PFSK-1 (cell line): ENCODE measurements around the gene TPRX2.

Experiments
- FOXP2 ChIP-seq: optimal IDR thresholded peaks from 2 replicates; pipeline ENCODE3; 2011; ENCODE audit warnings: borderline replicate concordance, control low read depth, inconsistent platforms; ENCODE audit not compliant: insufficient read depth; ENCODE audit errors: extremely low read length, extremely low read depth
- POLR2AphosphoS5 ChIP-seq: IDR thresholded peaks from 2 replicates; pipeline ENCODE4 v1.6.1; 2012; ENCODE audit warnings: low read depth, mild to moderate bottlenecking, control low read depth, low read length, moderate library complexity
- REST ChIP-seq, 2 experiments: IDR thresholded peaks; 2 replicates each; pipeline versions ENCODE4 v1.6.1 to v1.8.0; 2011 to 2012; ENCODE audit warnings: low read depth in 2 of 2, low read length in 2 of 2, control low read depth in 1 of 2, inconsistent platforms in 1 of 2, mild to moderate bottlenecking in 1 of 2, moderate library complexity in 1 of 2; ENCODE audit not compliant: insufficient read depth in 1 of 2
- SIN3A ChIP-seq: IDR thresholded peaks from 2 replicates; pipeline ENCODE4 v1.6.1; 2012; ENCODE audit warnings: mild to moderate bottlenecking, low read length, moderate library complexity, borderline replicate concordance; ENCODE audit not compliant: insufficient read depth
- TAF1 ChIP-seq: IDR thresholded peaks from 2 replicates; pipeline ENCODE4 v1.6.1; 2012; ENCODE audit warnings: low read length, control low read depth, borderline replicate concordance; ENCODE audit not compliant: insufficient read depth

Gene TPRX2

DNA sequence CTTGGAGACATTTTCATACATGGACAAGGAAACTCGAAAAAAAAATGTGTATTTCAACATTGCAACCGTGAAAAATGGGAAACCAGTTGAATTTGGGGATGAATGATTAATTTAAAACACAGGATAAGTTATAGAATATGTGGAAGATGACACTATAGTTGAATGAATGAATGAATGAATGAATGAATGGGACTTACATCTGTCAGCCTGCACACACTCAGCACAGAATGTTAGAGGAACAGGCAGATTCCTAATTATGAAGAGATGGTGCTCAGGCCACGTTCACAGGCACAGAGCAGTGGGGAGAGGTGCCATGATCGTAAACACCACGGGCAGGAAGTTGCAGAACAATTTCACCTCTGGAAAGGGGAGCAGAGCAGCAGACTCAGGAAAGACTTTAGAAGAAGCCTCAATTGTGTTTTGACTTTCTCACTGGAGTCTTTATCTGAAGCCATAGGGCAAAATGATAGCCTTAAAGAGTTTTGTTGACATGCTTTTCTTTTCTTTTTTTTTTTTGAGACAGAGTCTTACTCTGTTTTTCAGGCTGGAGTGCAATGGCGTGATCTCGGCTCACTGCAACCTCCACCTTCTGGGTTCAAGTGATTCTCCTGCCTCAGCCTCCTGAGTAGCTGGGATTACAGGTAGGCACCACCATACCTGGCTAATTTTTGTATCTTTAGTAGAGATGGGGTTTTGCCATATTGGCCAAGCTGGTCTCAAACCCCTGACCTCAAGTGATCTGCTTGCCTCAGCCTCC is 32.0 kb downstream of the TPRX2 start:
- TF ChIP-seq TAF1, result no peak
- no peak for TF ChIP-seq FOXP2
- TF ChIP-seq POLR2AphosphoS5, result no peak

DNA sequence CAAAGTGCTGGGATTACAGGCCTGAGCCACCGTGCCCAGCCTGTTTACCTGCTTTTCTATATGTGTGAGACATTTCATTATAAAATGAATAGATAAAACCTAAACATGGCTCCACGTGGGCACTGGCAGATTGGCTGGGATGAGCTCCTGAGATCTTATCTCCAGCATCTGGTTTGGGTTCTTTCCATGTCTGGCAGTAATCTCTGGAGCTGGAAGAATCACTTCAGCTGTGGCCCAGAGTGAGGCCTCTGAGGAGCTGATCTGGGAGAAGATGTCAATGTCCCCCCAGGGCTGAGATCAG is 32.5 kb downstream of the TPRX2 start:
- TF ChIP-seq SIN3A, result no peak
- no peak for TF ChIP-seq REST (IDR thresholded peaks at IDR 0.05; ENCODE audit: insufficient read depth in 1 of 2, low read depth in 2 of 2, low read length in 2 of 2)
- no peak for TF ChIP-seq POLR2AphosphoS5
- TF ChIP-seq FOXP2, result no peak
- TF ChIP-seq TAF1, result no peak

DNA sequence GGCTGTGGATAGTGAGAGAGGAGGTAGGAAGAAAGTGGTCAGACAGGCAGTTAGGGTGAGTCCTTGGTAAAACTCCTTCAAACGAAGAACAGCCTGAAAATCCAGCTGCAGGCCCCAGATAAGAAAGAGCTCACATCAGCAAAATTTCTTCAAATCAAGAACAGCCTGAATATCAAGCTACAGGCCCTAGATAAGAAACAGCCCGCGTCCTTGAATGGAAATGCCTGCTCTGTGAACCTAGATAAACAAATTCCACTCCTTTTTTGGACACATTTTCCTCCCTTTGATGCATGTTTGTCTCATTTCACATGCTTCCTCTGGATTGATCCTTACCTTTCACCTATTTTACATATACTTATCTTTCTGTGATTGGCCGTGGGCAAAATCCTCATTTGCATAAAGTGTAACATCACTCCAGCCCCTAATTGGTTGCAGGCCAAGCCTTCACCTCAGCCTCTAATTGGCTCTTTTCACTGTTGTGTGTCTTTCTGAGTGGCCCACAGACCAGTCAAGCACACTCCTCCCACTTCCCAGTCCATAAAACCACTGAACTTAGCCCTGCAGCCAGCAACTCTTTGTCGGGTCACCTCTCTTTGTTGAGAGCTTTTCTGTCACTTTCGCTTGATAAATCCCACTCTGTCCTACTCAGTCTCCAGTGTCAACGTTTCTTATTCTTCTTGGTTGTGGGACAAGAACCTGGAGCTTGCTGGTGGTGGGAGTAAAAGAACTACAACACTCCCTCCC is 33.1 kb downstream of the TPRX2 start:
- TF ChIP-seq FOXP2 (no peak), TAF1 (no peak), POLR2AphosphoS5 (no peak)

DNA sequence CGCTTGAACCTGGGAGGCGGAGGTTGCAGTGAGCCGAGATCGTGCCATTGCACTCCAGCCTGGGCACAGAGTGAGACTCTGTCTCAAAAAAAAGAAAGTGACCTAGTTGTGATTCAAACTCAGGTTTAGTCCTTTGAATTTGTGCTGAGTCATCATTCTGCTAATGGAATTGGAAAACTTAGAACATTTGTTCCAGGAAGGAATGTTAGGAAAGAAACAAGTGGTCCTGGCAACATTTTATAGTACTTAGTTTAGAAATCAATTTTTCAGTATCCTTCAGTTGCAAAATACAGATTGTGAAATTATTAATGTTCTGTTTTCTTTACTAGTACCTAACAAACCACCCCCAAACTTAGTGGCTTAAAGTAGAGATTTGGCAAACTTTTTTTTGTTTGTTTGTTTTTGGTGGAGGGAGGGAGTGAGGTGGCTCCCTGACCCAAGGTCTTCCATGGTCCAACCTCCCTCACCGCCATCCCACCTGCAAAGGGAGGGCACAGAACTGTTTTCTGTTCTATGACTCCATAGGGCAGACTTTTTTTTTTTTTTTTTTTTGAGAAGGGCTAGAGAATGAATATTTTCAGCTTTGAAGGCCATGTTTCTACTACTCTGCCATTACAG is 36.2 kb downstream of the TPRX2 start:
- TF ChIP-seq REST (IDR thresholded peaks at IDR 0.05; ENCODE audit: insufficient read depth in 1 of 2, low read depth in 2 of 2, low read length in 2 of 2) (no peak), TAF1 (no peak), POLR2AphosphoS5 (no peak), SIN3A (no peak), FOXP2 (no peak)

DNA sequence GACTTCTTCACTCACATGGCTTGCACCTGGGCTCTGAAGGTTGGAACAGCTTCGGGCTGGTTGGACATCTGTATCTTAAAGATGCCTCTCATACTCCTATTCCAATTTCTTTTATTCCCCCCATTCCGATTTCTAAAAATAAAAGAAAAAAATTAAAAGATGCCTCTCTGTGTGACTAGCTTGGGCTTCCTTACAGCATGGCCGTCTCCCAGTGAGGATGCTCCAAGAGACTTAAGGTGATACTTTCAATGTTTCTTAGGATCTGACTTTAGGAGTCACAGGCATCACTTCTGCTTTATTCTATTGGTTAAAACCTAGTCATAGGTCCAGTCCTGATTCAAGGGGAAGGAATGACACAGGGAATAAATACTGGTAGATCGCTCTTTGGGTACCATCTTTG is 37.0 kb downstream of the TPRX2 start:
- TF ChIP-seq SIN3A, result no peak
- no peak for TF ChIP-seq REST (IDR thresholded peaks at IDR 0.05; ENCODE audit: insufficient read depth in 1 of 2, low read depth in 2 of 2, low read length in 2 of 2)
- no peak for TF ChIP-seq TAF1
- no peak for TF ChIP-seq FOXP2
- TF ChIP-seq POLR2AphosphoS5, result no peak

GRCh38 chr19:47896773-47897172 is 37.7 kb downstream of the TPRX2 start:
- TF ChIP-seq POLR2AphosphoS5, result no peak
- no peak for TF ChIP-seq FOXP2
- TF ChIP-seq TAF1, result no peak
